ENCODE results near the gene PLA2G4E.

Gene PLA2G4E

GRCh38 chr15:41955807-41956525 lies 64.9 kb downstream of the PLA2G4E start:
- no peak overlapping the region for H3K27ac ChIP-seq
- TF ChIP-seq CTCF (IDR thresholded peaks at IDR 0.05) (no peak), ZFX (IDR thresholded peaks at IDR 0.05; ENCODE audit: borderline replicate concordance) (no peak)

GRCh38 chr15:41955100-41955499 lies 65.7 kb downstream of the PLA2G4E start:
- TF ChIP-seq ZFX (IDR thresholded peaks at IDR 0.05; ENCODE audit: borderline replicate concordance) (no peak), CTCF (IDR thresholded peaks at IDR 0.05) (no peak)
- no peak overlapping the region for H3K27ac ChIP-seq

- H3K27ac ChIP-seq, result no peak overlapping the region
- no peak for TF ChIP-seq CTCF (IDR thresholded peaks at IDR 0.05)
- TF ChIP-seq ZFX (IDR thresholded peaks at IDR 0.05; ENCODE audit: borderline replicate concordance), result no peak
These were observed 66.8 kb downstream of the PLA2G4E start for GRCh38 chr15:41954036-41954435.

- H3K27ac ChIP-seq, result no peak overlapping the region
- TF ChIP-seq CTCF (IDR thresholded peaks at IDR 0.05) (no peak), ZFX (IDR thresholded peaks at IDR 0.05; ENCODE audit: borderline replicate concordance) (no peak)
These were observed 68.8 kb downstream of the PLA2G4E start for GRCh38 chr15:41952013-41952563.

GRCh38 chr15:41951571-41951970 lies 69.3 kb downstream of the PLA2G4E start:
- H3K27ac ChIP-seq, result no peak overlapping the region
- TF ChIP-seq ZFX (IDR thresholded peaks at IDR 0.05; ENCODE audit: borderline replicate concordance) (no peak), CTCF (IDR thresholded peaks at IDR 0.05) (no peak)

- no peak for TF ChIP-seq CTCF (IDR thresholded peaks at IDR 0.05)
- TF ChIP-seq ZFX (IDR thresholded peaks at IDR 0.05; ENCODE audit: borderline replicate concordance), result no peak
- H3K27ac ChIP-seq, result no peak overlapping the region
These were observed 70.4 kb downstream of the PLA2G4E start for GRCh38 chr15:41950489-41950888.

GRCh38 chr15:41950127-41950483 lies 70.7 kb downstream of the PLA2G4E start:
- TF ChIP-seq ZFX (IDR thresholded peaks at IDR 0.05; ENCODE audit: borderline replicate concordance), result no peak
- no peak for TF ChIP-seq CTCF (IDR thresholded peaks at IDR 0.05)
- H3K27ac ChIP-seq, result no peak overlapping the region

Data from 22Rv1 (cell line).